LNCaP clone FGC (cell line): ENCODE data around the gene ADGRE3.

Source experiments
- DNase-seq: peaks from one replicate; pipeline ENCODE4 v3.0.0-alpha.2; 2011; ENCODE audit warnings: low read depth
- H3K4me3 ChIP-seq: 2 replicates; pipeline ENCODE4 v1.5.1; 2011; ENCODE audit warnings: mild to moderate bottlenecking, low read depth, low read length, control low read depth
- TF ChIP-seq, protein P1 (sequence below): IDR thresholded peaks from 2 replicates; pipeline ENCODE4 v1.5.1; 2012; ENCODE audit warnings: mild to moderate bottlenecking; ENCODE audit not compliant: control insufficient read depth, insufficient read depth; ENCODE audit errors: extremely low read depth

The ADGRE3 gene, protein sequence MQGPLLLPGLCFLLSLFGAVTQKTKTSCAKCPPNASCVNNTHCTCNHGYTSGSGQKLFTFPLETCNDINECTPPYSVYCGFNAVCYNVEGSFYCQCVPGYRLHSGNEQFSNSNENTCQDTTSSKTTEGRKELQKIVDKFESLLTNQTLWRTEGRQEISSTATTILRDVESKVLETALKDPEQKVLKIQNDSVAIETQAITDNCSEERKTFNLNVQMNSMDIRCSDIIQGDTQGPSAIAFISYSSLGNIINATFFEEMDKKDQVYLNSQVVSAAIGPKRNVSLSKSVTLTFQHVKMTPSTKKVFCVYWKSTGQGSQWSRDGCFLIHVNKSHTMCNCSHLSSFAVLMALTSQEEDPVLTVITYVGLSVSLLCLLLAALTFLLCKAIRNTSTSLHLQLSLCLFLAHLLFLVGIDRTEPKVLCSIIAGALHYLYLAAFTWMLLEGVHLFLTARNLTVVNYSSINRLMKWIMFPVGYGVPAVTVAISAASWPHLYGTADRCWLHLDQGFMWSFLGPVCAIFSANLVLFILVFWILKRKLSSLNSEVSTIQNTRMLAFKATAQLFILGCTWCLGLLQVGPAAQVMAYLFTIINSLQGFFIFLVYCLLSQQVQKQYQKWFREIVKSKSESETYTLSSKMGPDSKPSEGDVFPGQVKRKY

DNA sequence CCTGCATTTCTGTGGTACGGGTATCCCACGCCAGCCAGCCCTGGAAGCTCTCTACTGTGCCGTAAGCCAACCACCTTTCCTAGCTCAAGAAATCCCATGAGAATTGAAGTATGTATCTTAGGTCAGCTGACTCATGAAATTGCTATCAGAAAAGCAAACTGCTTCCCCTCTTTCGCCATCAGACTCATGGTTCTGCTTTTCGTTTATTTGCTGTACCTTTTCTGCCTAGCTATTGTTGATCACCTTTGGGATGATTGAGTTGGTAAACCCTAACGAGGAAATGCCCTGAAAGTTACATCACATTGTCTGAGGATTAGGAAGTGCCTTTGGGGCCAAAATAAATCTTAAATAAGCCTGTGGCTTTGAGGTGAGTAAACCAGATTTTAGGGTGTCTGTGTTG is at the start of gene ADGRE3:
ADGRE3 (minus strand) TSS at position 81 of the 400 bp plus-strand sequence; CDS start at position 7, 74 bp downstream.
- no peak for DNase-seq
- H3K4me3 ChIP-seq: no peak within 1 kb of the TSS
- TF ChIP-seq, protein P1, sequence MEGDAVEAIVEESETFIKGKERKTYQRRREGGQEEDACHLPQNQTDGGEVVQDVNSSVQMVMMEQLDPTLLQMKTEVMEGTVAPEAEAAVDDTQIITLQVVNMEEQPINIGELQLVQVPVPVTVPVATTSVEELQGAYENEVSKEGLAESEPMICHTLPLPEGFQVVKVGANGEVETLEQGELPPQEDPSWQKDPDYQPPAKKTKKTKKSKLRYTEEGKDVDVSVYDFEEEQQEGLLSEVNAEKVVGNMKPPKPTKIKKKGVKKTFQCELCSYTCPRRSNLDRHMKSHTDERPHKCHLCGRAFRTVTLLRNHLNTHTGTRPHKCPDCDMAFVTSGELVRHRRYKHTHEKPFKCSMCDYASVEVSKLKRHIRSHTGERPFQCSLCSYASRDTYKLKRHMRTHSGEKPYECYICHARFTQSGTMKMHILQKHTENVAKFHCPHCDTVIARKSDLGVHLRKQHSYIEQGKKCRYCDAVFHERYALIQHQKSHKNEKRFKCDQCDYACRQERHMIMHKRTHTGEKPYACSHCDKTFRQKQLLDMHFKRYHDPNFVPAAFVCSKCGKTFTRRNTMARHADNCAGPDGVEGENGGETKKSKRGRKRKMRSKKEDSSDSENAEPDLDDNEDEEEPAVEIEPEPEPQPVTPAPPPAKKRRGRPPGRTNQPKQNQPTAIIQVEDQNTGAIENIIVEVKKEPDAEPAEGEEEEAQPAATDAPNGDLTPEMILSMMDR: no peak

DNA sequence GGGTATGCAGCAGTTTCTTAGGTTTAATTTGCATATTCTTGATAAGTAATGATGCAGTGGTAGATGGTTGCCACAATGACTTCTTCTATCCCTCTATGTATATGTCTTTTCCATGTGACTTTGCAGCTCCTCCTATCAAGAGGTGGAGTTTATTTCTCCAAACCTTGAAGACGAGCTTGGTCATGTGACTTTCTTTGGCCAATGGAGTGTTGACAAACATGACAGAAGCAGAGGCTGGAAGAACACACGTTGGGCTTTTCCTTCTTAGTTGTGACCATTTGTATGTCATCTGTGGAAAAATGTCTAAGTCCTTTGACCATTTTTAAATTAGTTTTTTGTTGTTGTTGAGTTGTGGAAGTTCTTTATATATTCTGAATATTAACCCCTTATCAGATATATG is 47.5 kb upstream of the ADGRE3 start:
- DNase-seq: no peak
- H3K4me3 ChIP-seq: no peak overlapping the region

DNA sequence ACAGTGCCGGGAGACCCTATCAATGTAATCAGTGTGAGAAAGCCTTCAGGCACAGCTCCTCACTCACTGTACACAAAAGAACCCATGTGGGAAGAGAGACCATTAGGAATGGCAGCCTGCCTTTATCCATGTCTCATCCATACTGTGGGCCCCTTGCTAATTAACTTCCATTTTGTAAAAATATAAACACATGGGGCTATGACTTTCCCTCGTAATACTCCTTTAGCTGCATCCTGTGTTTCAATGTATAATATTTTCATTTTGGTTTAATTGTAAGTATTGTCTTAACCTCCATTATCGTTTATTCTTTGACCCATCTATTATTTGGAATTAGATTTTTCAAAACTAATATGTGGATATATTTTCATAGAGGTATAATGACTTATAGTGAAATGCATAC is 44.5 kb upstream of the ADGRE3 start:
- TF ChIP-seq, protein P1: no peak
- DNase-seq: no peak
- H3K4me3 ChIP-seq: no peak overlapping the region

More for the DNA sequence above, 47.5 kb upstream of the ADGRE3 start:
- TF ChIP-seq, protein P1: no peak

DNA sequence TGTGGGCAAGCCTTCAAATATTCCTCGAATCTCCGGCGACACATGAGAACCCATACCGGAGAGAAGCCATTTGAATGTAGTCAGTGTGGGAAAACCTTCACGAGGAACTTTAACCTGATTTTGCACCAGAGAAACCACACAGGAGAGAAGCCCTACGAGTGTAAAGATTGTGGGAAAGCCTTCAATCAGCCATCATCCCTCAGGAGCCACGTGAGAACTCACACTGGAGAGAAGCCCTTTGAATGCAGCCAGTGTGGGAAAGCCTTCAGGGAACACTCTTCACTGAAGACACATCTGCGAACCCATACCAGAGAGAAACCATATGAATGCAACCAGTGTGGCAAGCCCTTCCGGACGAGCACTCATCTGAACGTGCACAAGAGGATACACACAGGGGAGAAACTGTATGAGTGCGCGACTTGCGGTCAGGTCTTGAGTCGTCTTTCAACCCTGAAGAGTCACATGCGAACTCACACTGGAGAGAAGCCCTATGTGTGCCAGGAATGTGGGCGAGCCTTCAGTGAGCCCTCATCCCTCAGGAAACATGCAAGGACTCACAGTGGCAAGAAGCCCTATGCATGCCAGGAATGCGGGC is 44.0 kb upstream of the ADGRE3 start:
- no peak for DNase-seq
- H3K4me3 ChIP-seq: no peak overlapping the region
- TF ChIP-seq, protein P1: no peak

DNA sequence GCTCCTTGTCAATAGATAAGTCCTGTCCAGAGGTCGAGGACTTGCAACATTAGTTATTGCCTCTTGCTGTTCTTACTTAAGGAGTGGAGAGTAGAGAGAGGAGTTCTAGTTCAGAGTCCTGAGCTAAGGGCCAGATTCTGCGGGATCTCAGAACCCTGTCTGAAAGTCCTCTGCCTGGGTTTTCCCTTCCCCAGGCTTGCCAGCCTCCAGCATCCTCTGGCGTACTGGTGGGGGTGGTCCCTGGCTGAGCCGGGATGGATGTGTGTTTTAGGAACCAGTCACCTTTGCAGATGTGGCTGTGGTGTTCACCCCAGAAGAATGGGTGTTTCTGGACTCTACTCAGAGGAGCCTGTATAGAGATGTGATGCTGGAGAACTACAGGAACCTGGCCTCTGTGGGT is 41.2 kb upstream of the ADGRE3 start:
- TF ChIP-seq, protein P1: no peak
- no peak for DNase-seq
- H3K4me3 ChIP-seq: no peak overlapping the region

DNA sequence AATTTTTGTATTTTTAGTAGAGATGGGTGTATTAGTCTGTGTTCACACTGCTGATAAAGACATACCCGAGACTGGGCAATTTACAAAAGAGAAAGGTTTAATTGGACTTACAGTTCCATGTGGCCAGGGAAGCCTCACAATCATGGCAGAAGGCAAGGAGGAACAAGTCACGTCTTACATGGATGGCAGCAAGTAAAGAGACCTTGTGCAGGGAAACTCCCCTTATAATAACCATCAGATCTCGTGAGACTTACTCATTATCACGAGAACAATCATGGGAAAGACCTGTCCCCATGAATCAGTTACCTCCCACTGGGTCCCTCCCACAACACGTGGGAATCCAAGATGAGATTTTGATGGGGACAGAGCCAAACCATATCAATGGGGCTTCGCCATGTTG is 29.8 kb upstream of the ADGRE3 start:
- TF ChIP-seq, protein P1: no peak
- no peak for DNase-seq

More for the DNA sequence above, 29.8 kb upstream of the ADGRE3 start:
- no peak overlapping the region for H3K4me3 ChIP-seq
